Tibial nerve (tissue), 4 donors: Measurements from ENCODE around the gene ZNF112. TPM values are rescaled to one million over a fixed set of nuclear protein-coding genes. Genes with fewer than 3 reads are reported as not detected.

Experiments
- DNase-seq, 2 donors: peaks; one replicate each; pipeline ENCODE4 v3.0.0-alpha.2; 2019; ENCODE audit warnings: low spot score in 2 of 2
- H3K27ac ChIP-seq, 4 donors: fragments of 200-600 bp; sonication (generic) in 3 of 4; one replicate each; pipeline ENCODE4 v1.5.1; 2017 to 2019; ENCODE audit warnings: mild to moderate bottlenecking in 1 of 4
- H3K27me3 ChIP-seq, 2 donors: fragments of 200-600 bp; sonication (generic) in 1 of 2; one replicate each; pipeline versions ENCODE4 v1.5.1 to v1.6.0; 2017 to 2019
- H3K36me3 ChIP-seq, 3 donors: fragments of 200-600 bp; sonication (generic); one replicate each; pipeline ENCODE4 v1.5.1; 2018 to 2019
- H3K4me1 ChIP-seq, 4 donors: fragments of 200-600 bp; sonication (generic) in 3 of 4; one replicate each; pipeline ENCODE4 v1.5.1; 2017 to 2019
- H3K4me3 ChIP-seq, 4 donors: fragments of 200-600 bp; sonication (generic) in 3 of 4; one replicate each; pipeline ENCODE4 v1.5.1; 2017 to 2019; ENCODE audit warnings: mild to moderate bottlenecking in 1 of 4, moderate library complexity in 1 of 4
- H3K9me3 ChIP-seq, 4 donors: fragments of 200-600 bp; sonication (generic) in 3 of 4; one replicate each; pipeline ENCODE4 v1.5.1; 2017 to 2019
- EP300 ChIP-seq, 2 donors: sonication (generic); formaldehyde crosslinking; IDR thresholded peaks; one replicate each; pipeline ENCODE4 v1.6.1; 2017; ENCODE audit warnings: antibody characterized with exemption in 2 of 2, mild to moderate bottlenecking in 1 of 2
- POLR2A ChIP-seq, 2 donors: fragments of 450-650 bp; IDR thresholded peaks; one replicate each; pipeline ENCODE4 v1.6.1; 2017; ENCODE audit warnings: antibody characterized with exemption in 2 of 2, mild to moderate bottlenecking in 2 of 2, moderate library complexity in 2 of 2
- WGBS, 2 donors: methylation state at CpG; one replicate each; pipeline ENCODE4 v1.1.5; 2018; 5-methylcytosine and 5-hydroxymethylcytosine counted together
- small RNA-seq: library from RNA; depleted of rRNA; stranded (forward); fragments of <200 nt; gene quantifications from one replicate; pipeline ENCODE3, GENCODE V24; 2016
- total RNA-seq, 4 donors: library from RNA; depleted of rRNA; stranded (reverse); fragments of >200 nt; gene quantifications; one replicate each; pipeline ENCODE4 v1.1.0, GENCODE V29; 2016
- TF ChIP-seq, protein P1 (sequence below), 5 experiments: fragments of 200-600 bp in 3 of 5; fragments of 450-650 bp in 2 of 5; sonication (generic) in 3 of 5; IDR thresholded peaks; one replicate each; pipeline ENCODE4 v1.5.1; 2016 to 2019; ENCODE audit warnings: antibody characterized with exemption in 5 of 5, mild to moderate bottlenecking in 3 of 5, moderate library complexity in 2 of 5

ZNF112 gene
- total RNA-seq, 4 donors from 2014 or later = 5.0 to 5.9 (median 5.3) TPM

GRCh38 chr19:44282846-44283245, 73.6 kb downstream of the ZNF112 start:
- no peaks in the 10 kb centered on the region for H3K27me3 ChIP-seq
- H3K36me3 ChIP-seq = peaks cover 5 to 93% (median 5%) of the 10 kb centered on the region in 3 donors
- no peak overlapping the region for H3K27ac ChIP-seq
- H3K4me1 ChIP-seq = no peaks in the 10 kb centered on the region
- no peak overlapping the region for H3K4me3 ChIP-seq
- peaks cover 0 to 100% (median 44%) of the 10 kb centered on the region in 4 donors for H3K9me3 ChIP-seq
- 88 to 96% methylated on average over 3 of the region's 3 CpGs for WGBS, 2 donors
- TF ChIP-seq, protein P1, sequence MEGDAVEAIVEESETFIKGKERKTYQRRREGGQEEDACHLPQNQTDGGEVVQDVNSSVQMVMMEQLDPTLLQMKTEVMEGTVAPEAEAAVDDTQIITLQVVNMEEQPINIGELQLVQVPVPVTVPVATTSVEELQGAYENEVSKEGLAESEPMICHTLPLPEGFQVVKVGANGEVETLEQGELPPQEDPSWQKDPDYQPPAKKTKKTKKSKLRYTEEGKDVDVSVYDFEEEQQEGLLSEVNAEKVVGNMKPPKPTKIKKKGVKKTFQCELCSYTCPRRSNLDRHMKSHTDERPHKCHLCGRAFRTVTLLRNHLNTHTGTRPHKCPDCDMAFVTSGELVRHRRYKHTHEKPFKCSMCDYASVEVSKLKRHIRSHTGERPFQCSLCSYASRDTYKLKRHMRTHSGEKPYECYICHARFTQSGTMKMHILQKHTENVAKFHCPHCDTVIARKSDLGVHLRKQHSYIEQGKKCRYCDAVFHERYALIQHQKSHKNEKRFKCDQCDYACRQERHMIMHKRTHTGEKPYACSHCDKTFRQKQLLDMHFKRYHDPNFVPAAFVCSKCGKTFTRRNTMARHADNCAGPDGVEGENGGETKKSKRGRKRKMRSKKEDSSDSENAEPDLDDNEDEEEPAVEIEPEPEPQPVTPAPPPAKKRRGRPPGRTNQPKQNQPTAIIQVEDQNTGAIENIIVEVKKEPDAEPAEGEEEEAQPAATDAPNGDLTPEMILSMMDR (IDR thresholded peaks at IDR 0.05) = no peak
- TF ChIP-seq POLR2A (IDR thresholded peaks at IDR 0.05) (no peak), EP300 (IDR thresholded peaks at IDR 0.05) (no peak)
- DNase-seq = no peak

DNA sequence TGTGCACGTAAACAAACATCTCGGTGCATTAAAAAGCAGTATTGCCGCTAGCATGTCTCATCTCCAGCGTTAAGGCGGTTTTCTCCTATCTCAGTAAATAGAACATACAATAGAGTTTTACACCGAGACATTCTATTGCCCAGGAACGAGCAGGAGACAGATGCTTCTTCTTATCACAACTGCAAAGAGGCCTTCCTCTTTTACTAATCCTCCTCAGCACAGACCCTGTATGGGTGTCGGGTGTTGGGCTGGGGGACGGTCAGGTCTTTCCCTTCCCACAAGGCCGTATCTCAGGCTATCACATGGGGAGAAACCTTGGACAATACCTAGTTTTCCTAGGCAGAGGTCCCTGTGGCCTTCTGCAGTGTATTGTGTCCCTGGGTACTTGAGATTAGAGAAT, 75.6 kb downstream of the ZNF112 start:
- Histone ChIP-seq H3K4me3 (no peak overlapping the region), H3K27me3 (no peaks in the 10 kb centered on the region), H3K4me1 (no peaks in the 10 kb centered on the region), H3K27ac (no peak overlapping the region), H3K36me3 (peaks cover 0 to 91% (median 0%) of the 10 kb centered on the region in 3 donors), H3K9me3 (peaks cover 0 to 100% (median 40%) of the 10 kb centered on the region in 4 donors)
- TF ChIP-seq, protein P1 (IDR thresholded peaks at IDR 0.05) = no peak
- TF ChIP-seq POLR2A (IDR thresholded peaks at IDR 0.05) (no peak), EP300 (IDR thresholded peaks at IDR 0.05) (no peak)
- 77 to 86% methylated on average over 10 of the region's 10 CpGs for WGBS, 2 donors
- no peak for DNase-seq

DNA sequence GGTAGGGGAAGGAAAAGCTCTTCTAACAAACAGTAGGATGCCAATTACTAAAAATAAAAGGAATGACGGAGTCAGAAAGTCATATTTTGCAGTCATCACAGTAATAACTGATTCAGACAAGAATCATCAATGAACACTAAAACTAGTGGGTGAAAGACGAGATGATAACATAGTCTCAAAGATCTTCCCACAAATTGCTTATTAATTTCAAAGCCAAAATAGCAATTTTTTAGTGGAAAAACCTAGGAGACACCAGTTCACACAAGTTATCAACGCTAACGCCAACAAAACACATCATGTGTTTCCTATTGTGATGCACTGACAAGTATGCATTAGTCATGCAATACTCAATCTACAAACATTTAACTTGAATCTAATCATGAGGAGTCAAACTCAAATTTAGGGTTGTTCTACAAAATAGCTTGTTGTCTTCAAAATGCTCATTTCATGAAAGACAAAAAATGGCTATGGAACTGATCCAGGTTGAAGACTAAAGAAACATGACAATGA, 78.2 kb downstream of the ZNF112 start:
- WGBS, 2 donors = 93% methylated on average over 4 of the region's 4 CpGs
- Histone ChIP-seq H3K36me3 (peaks cover 0 to 91% (median 0%) of the 10 kb centered on the region in 3 donors), H3K27me3 (no peaks in the 10 kb centered on the region), H3K27ac (no peak overlapping the region), H3K4me3 (no peak overlapping the region), H3K4me1 (no peaks in the 10 kb centered on the region), H3K9me3 (peaks cover 0 to 99% (median 40%) of the 10 kb centered on the region in 4 donors)
- TF ChIP-seq, protein P1 (IDR thresholded peaks at IDR 0.05) = no peak
- TF ChIP-seq POLR2A (IDR thresholded peaks at IDR 0.05) (no peak), EP300 (IDR thresholded peaks at IDR 0.05) (no peak)
- no peak for DNase-seq

DNA sequence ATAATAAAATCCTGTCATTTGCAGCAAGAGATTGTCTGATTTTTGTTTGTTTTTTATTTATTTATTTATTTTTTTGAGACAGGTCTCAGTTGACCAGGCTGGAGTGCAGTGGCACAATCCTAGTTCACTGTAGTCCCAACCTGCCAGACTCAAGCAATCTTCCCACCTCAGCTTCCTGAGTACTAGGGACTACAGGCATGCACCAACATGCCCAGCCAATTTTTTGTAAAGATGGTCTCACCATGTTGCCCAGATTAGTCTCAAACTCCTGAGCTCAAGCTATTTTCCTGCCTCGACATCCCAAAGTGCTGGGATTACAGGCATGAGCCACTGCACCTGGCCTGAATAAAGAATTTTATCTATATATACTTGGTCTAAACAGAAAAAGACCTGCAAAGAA, 79.1 kb downstream of the ZNF112 start:
- WGBS, 2 donors = 94 to 100% methylated on average over 1 of the region's 1 CpG
- Histone ChIP-seq H3K4me1 (no peaks in the 10 kb centered on the region), H3K4me3 (no peak overlapping the region), H3K36me3 (peaks cover 0 to 91% (median 0%) of the 10 kb centered on the region in 3 donors), H3K27me3 (no peaks in the 10 kb centered on the region), H3K9me3 (peaks cover 0 to 99% (median 43%) of the 10 kb centered on the region in 4 donors), H3K27ac (no peak overlapping the region)
- TF ChIP-seq EP300 (IDR thresholded peaks at IDR 0.05) (no peak), POLR2A (IDR thresholded peaks at IDR 0.05) (no peak)
- TF ChIP-seq, protein P1 (IDR thresholded peaks at IDR 0.05) = no peak
- no peak for DNase-seq

Small RNAs within 50 kb of the gene (small RNA-seq; reads per million reads assigned to genes)
- not detected for gene NDUFA3P1

Other genes with a start within 250 kb of the ZNF112 start
- 10 to 100 TPM in 1 of 4 donors, 1 to 10 TPM in 3; 1.8 to 10.1 (median 4.6) TPM for gene ZNF225, start 243.3 kb downstream of the ZNF112 start, total RNA-seq
- 1 to 10 TPM; 6.9 to 7.9 (median 7.1) TPM for gene ZNF234, start 215.1 kb downstream of the ZNF112 start, total RNA-seq
- gene ZNF226, start 191.6 kb downstream of the ZNF112 start, total RNA-seq = 10 to 100 TPM; 18.0 to 29.1 (median 23.3) TPM
- 10 to 100 TPM in 3 of 4 donors, 1 to 10 TPM in 1; 8.1 to 22.0 (median 14.3) TPM for gene ZNF227, start 144.1 kb downstream of the ZNF112 start, total RNA-seq
- gene ZNF233, start 96.8 kb downstream of the ZNF112 start, total RNA-seq = 1 to 10 TPM in 1 of 4 donors, under 1 TPM in 2, not detected in 1; 0.44 to 1.2 (median 0.63) TPM
- 1 to 10 TPM; 5.5 to 9.8 (median 6.3) TPM for gene ZNF235, start 51.7 kb downstream of the ZNF112 start, total RNA-seq
- gene ZNF285, start 44.9 kb upstream of the ZNF112 start, total RNA-seq = 1 to 10 TPM; 1.9 to 6.1 (median 2.2) TPM
- gene ZNF229, start 91.8 kb upstream of the ZNF112 start, total RNA-seq = 10 to 100 TPM in 1 of 4 donors, 1 to 10 TPM in 3; 2.0 to 29.5 (median 2.2) TPM
- gene ZNF180, start 143.8 kb upstream of the ZNF112 start, total RNA-seq = 10 to 100 TPM; 12.9 to 38.9 (median 15.7) TPM
- not detected for gene CEACAM20, start 173.0 kb upstream of the ZNF112 start, total RNA-seq